NOMO-1 (cell line): ENCODE results near the gene AURKB.
A peak's percentile ranks its signal among the peaks of the same experiment; 100 is the strongest.
"Not testable (repeated sequence)": the region's sequence is repeated elsewhere in the genome, so short reads cannot be mapped to it uniquely, and the experiment has no call there.

Source experiments
- DNase-seq, 2 experiments: peaks; one replicate each; lab custom pipeline; 2025; ENCODE audit not compliant: unreplicated experiment in 2 of 2; lab: John Stamatoyannopoulos, UW

Gene AURKB

GRCh38 chr17:8209907-8210760 is at the start of gene AURKB:
TSS of gene AURKB (minus strand) at chr17:8210575. CDS start at chr17:8210224, 351 bp downstream.
- peak; percentile 88 to 91 for DNase-seq

- DNase-seq = no peak
These were observed 47.4 kb upstream of the AURKB start for GRCh38 chr17:8257801-8258200.

GRCh38 chr17:8256691-8257090 is 46.3 kb upstream of the AURKB start:
- DNase-seq = no peak

GRCh38 chr17:8256291-8256690 is 45.9 kb upstream of the AURKB start:
- no peak for DNase-seq

- DNase-seq = no peak
These were observed 45.1 kb upstream of the AURKB start for GRCh38 chr17:8255499-8255898.

GRCh38 chr17:8254881-8255280 is 44.5 kb upstream of the AURKB start:
- DNase-seq = no peak

GRCh38 chr17:8253801-8254200 is 43.4 kb upstream of the AURKB start:
- no peak for DNase-seq

GRCh38 chr17:8251411-8251810 is 41.0 kb upstream of the AURKB start:
- DNase-seq = not testable (repeated sequence)

- DNase-seq = no peak
These were observed 39.5 kb upstream of the AURKB start for GRCh38 chr17:8249621-8250500.

GRCh38 chr17:8248751-8249607 is 38.6 kb upstream of the AURKB start, which contains the start of gene PFAS:
TSS of gene PFAS (plus strand) at chr17:8249289. CDS start at chr17:8253938, 4,649 bp downstream.
- DNase-seq = peak; percentile 86 to 88

- no peak for DNase-seq
These were observed 34.4 kb upstream of the AURKB start for GRCh38 chr17:8244768-8245167.

- no peak for DNase-seq
These were observed 33.5 kb upstream of the AURKB start for GRCh38 chr17:8243827-8244226.

GRCh38 chr17:8237886-8238285 is 27.5 kb upstream of the AURKB start:
- no peak for DNase-seq

- DNase-seq = no peak
These were observed 26.8 kb upstream of the AURKB start for GRCh38 chr17:8237175-8237574.

- no peak for DNase-seq
These were observed 25.3 kb upstream of the AURKB start for GRCh38 chr17:8235676-8236075.

GRCh38 chr17:8234361-8235270 is 24.2 kb upstream of the AURKB start:
- no peak for DNase-seq

- no peak for DNase-seq
These were observed 21.3 kb upstream of the AURKB start for GRCh38 chr17:8231701-8232100.

GRCh38 chr17:8227238-8227581 is 16.8 kb upstream of the AURKB start:
- no peak for DNase-seq

- peak; percentile 59 to 69 for DNase-seq
These were observed 16.3 kb upstream of the AURKB start for GRCh38 chr17:8226536-8227237.
